ENCODE results near the gene THADA. TPM values are rescaled to one million over a fixed set of nuclear protein-coding genes. Genes with fewer than 3 reads are reported as not detected.

Gene THADA
- total and polyA plus RNA-seq, 4 experiments from 2014 or later: 20.3 to 44.8 (median 32.8) TPM

GRCh38 chr2:43441195-43441594, 154.6 kb downstream of the THADA start:
- Mint-ChIP-seq H3K4me1 (peaks cover 7 to 20% (median 10%) of the 10 kb centered on the region in 4 donors), H3K4me3 (no peak overlapping the region), H3K27ac (no peak overlapping the region), H3K36me3 (peaks cover 25 to 39% of the 10 kb centered on the region in 2 donors), H3K27me3 (no peaks in the 10 kb centered on the region), H3K9me3 (peaks cover 0 to 3% (median 0%) of the 10 kb centered on the region in 8 donors)
- H3K27ac ChIP-seq (ENCODE audit: low read depth, low read length): no peak overlapping the region
- no peaks in the 10 kb centered on the region for H3K36me3 ChIP-seq (ENCODE audit: insufficient read depth, low read length)
- no peak overlapping the region for H3K4me3 ChIP-seq (ENCODE audit: low read length in 2 of 2)
- ChIA-PET CTCF (ENCODE audit: partially characterized antibody) (interaction anchor here (1.0 to 1.5 kb wide), 2 partner anchors 17 to 314 kb away, joined by 3 to 5 read pairs; no protein-coding TSS in a partner anchor), POLR2A (ENCODE audit: partially characterized antibody) (no interaction called here)
- no peaks in the 10 kb centered on the region for H3K27me3 ChIP-seq (ENCODE audit: insufficient read depth, low read length)
- no peaks in the 10 kb centered on the region for H3K9me3 ChIP-seq (ENCODE audit: control insufficient read depth in 1 of 2, low read length in 2 of 2)
- no peaks in the 10 kb centered on the region for H3K4me1 ChIP-seq (ENCODE audit: insufficient read depth, low read length)
- DNase-seq: no peak
- intact Hi-C loops (cut with micrococcal nuclease): no loop called here

GRCh38 chr2:43438858-43439655, 156.8 kb downstream of the THADA start:
- intact Hi-C loops (cut with micrococcal nuclease): no loop called here

GRCh38 chr2:43438342-43438741, 157.5 kb downstream of the THADA start:
- Mint-ChIP-seq H3K27ac (no peak overlapping the region), H3K9me3 (peaks cover 0 to 3% (median 0%) of the 10 kb centered on the region in 8 donors), H3K4me1 (peaks cover 5 to 11% (median 8%) of the 10 kb centered on the region in 4 donors), H3K36me3 (peaks cover 13 to 41% of the 10 kb centered on the region in 2 donors), H3K4me3 (no peak overlapping the region), H3K27me3 (no peaks in the 10 kb centered on the region)
- no peaks in the 10 kb centered on the region for H3K36me3 ChIP-seq (ENCODE audit: insufficient read depth, low read length)
- no peak overlapping the region for H3K27ac ChIP-seq (ENCODE audit: low read depth, low read length)
- POLR2A ChIA-PET (ENCODE audit: partially characterized antibody): no interaction called here
- H3K4me3 ChIP-seq (ENCODE audit: low read length in 2 of 2): no peak overlapping the region
- no peaks in the 10 kb centered on the region for H3K27me3 ChIP-seq (ENCODE audit: insufficient read depth, low read length)
- CTCF ChIA-PET (ENCODE audit: partially characterized antibody): no interaction called here
- H3K9me3 ChIP-seq (ENCODE audit: control insufficient read depth in 1 of 2, low read length in 2 of 2): no peaks in the 10 kb centered on the region
- no peaks in the 10 kb centered on the region for H3K4me1 ChIP-seq (ENCODE audit: insufficient read depth, low read length)
- DNase-seq: no peak
- intact Hi-C loops (cut with micrococcal nuclease): no loop called here

More at GRCh38 chr2:43438858-43439655, 156.8 kb downstream of the THADA start:
- Histone ChIP-seq H3K4me3 (ENCODE audit: low read length in 2 of 2) (no peak overlapping the region), H3K27ac (ENCODE audit: low read depth, low read length) (no peak overlapping the region), H3K36me3 (ENCODE audit: insufficient read depth, low read length) (no peaks in the 10 kb centered on the region), H3K27me3 (ENCODE audit: insufficient read depth, low read length) (no peaks in the 10 kb centered on the region), H3K4me1 (ENCODE audit: insufficient read depth, low read length) (no peaks in the 10 kb centered on the region), H3K9me3 (ENCODE audit: control insufficient read depth in 1 of 2, low read length in 2 of 2) (no peaks in the 10 kb centered on the region)
- peaks cover 0 to 3% (median 0%) of the 10 kb centered on the region in 8 donors for H3K9me3 Mint-ChIP-seq
- POLR2A ChIA-PET (ENCODE audit: partially characterized antibody): interaction anchor here (1.0 kb wide), 1 partner anchor 13 kb away, joined by 3 read pairs; no protein-coding TSS in a partner anchor
- DNase-seq: no peak
- CTCF ChIA-PET (ENCODE audit: partially characterized antibody): no interaction called here
- no peaks in the 10 kb centered on the region for H3K27me3 Mint-ChIP-seq
- peak overlapping the region in 3 of 7 donors; percentile 53 to 67 (median 53) for H3K27ac Mint-ChIP-seq
- H3K4me1 Mint-ChIP-seq: peaks cover 5 to 11% (median 8%) of the 10 kb centered on the region in 4 donors
- H3K36me3 Mint-ChIP-seq: peaks cover 13 to 41% of the 10 kb centered on the region in 2 donors
- peak overlapping the region; percentile 41 to 72 (median 68) for H3K4me3 Mint-ChIP-seq

GRCh38 chr2:43437363-43437762, 158.5 kb downstream of the THADA start:
- no peak overlapping the region for H3K27ac ChIP-seq (ENCODE audit: low read depth, low read length)
- no peaks in the 10 kb centered on the region for H3K27me3 Mint-ChIP-seq
- H3K4me1 Mint-ChIP-seq: peaks cover 2 to 11% (median 6%) of the 10 kb centered on the region in 4 donors
- H3K36me3 ChIP-seq (ENCODE audit: insufficient read depth, low read length): no peaks in the 10 kb centered on the region
- H3K9me3 ChIP-seq (ENCODE audit: control insufficient read depth in 1 of 2, low read length in 2 of 2): no peaks in the 10 kb centered on the region
- no peak overlapping the region for H3K4me3 Mint-ChIP-seq
- no peaks in the 10 kb centered on the region for H3K4me1 ChIP-seq (ENCODE audit: insufficient read depth, low read length)
- intact Hi-C loops (cut with micrococcal nuclease): no loop called here
- no peaks in the 10 kb centered on the region for H3K27me3 ChIP-seq (ENCODE audit: insufficient read depth, low read length)
- H3K27ac Mint-ChIP-seq: peak overlapping the region in 1 of 7 donors; percentile 48
- no peak overlapping the region for H3K4me3 ChIP-seq (ENCODE audit: low read length in 2 of 2)
- H3K9me3 Mint-ChIP-seq: peaks cover 0 to 3% (median 0%) of the 10 kb centered on the region in 8 donors
- CTCF ChIA-PET (ENCODE audit: partially characterized antibody): no interaction called here
- DNase-seq: no peak
- peaks cover 17 to 38% of the 10 kb centered on the region in 2 donors for H3K36me3 Mint-ChIP-seq
- POLR2A ChIA-PET (ENCODE audit: partially characterized antibody): interaction anchor here (1.1 kb wide), 1 partner anchor 11 kb away, joined by 3 read pairs; no protein-coding TSS in a partner anchor

GRCh38 chr2:43436431-43436830, 159.4 kb downstream of the THADA start:
- Mint-ChIP-seq H3K27ac (no peak overlapping the region), H3K4me1 (peaks cover 2 to 7% (median 5%) of the 10 kb centered on the region in 4 donors), H3K9me3 (no peaks in the 10 kb centered on the region), H3K36me3 (peaks cover 12 to 29% of the 10 kb centered on the region in 2 donors), H3K27me3 (no peaks in the 10 kb centered on the region), H3K4me3 (no peak overlapping the region)
- H3K27me3 ChIP-seq (ENCODE audit: insufficient read depth, low read length): no peaks in the 10 kb centered on the region
- DNase-seq: no peak
- H3K4me3 ChIP-seq (ENCODE audit: low read length in 2 of 2): no peak overlapping the region
- POLR2A ChIA-PET (ENCODE audit: partially characterized antibody): interaction anchor here (1.1 kb wide), 1 partner anchor 10 kb away, joined by 3 read pairs; no protein-coding TSS in a partner anchor
- H3K36me3 ChIP-seq (ENCODE audit: insufficient read depth, low read length): no peaks in the 10 kb centered on the region
- intact Hi-C loops (cut with micrococcal nuclease): no loop called here
- H3K27ac ChIP-seq (ENCODE audit: low read depth, low read length): no peak overlapping the region
- H3K4me1 ChIP-seq (ENCODE audit: insufficient read depth, low read length): no peaks in the 10 kb centered on the region
- CTCF ChIA-PET (ENCODE audit: partially characterized antibody): no interaction called here
- H3K9me3 ChIP-seq (ENCODE audit: control insufficient read depth in 1 of 2, low read length in 2 of 2): no peaks in the 10 kb centered on the region

GRCh38 chr2:43435746-43436145, 160.1 kb downstream of the THADA start:
- Mint-ChIP-seq H3K36me3 (peaks cover 15 to 33% of the 10 kb centered on the region in 2 donors), H3K27ac (no peak overlapping the region), H3K27me3 (no peaks in the 10 kb centered on the region), H3K9me3 (no peaks in the 10 kb centered on the region), H3K4me1 (peaks cover 2 to 12% (median 6%) of the 10 kb centered on the region in 4 donors), H3K4me3 (no peak overlapping the region)
- H3K27ac ChIP-seq (ENCODE audit: low read depth, low read length): no peak overlapping the region
- no peak for DNase-seq
- H3K4me3 ChIP-seq (ENCODE audit: low read length in 2 of 2): no peak overlapping the region
- POLR2A ChIA-PET (ENCODE audit: partially characterized antibody): no interaction called here
- H3K9me3 ChIP-seq (ENCODE audit: control insufficient read depth in 1 of 2, low read length in 2 of 2): no peaks in the 10 kb centered on the region
- no peaks in the 10 kb centered on the region for H3K4me1 ChIP-seq (ENCODE audit: insufficient read depth, low read length)
- H3K27me3 ChIP-seq (ENCODE audit: insufficient read depth, low read length): no peaks in the 10 kb centered on the region
- H3K36me3 ChIP-seq (ENCODE audit: insufficient read depth, low read length): no peaks in the 10 kb centered on the region
- CTCF ChIA-PET (ENCODE audit: partially characterized antibody): no interaction called here
- intact Hi-C loops (cut with micrococcal nuclease): no loop called here

- intact Hi-C loops (cut with micrococcal nuclease): no loop called here
- Mint-ChIP-seq H3K27me3 (no peaks in the 10 kb centered on the region), H3K36me3 (peaks cover 29 to 33% of the 10 kb centered on the region in 2 donors), H3K9me3 (no peaks in the 10 kb centered on the region), H3K27ac (peak overlapping the region in 2 of 7 donors; percentile 25 to 30), H3K4me1 (peaks cover 17 to 29% (median 21%) of the 10 kb centered on the region in 4 donors), H3K4me3 (no peak overlapping the region)
- H3K4me1 ChIP-seq (ENCODE audit: insufficient read depth, low read length): peaks cover 19% of the 10 kb centered on the region
- no peak for DNase-seq
- H3K4me3 ChIP-seq (ENCODE audit: low read length in 2 of 2): no peak overlapping the region
- no peak overlapping the region for H3K27ac ChIP-seq (ENCODE audit: low read depth, low read length)
- H3K9me3 ChIP-seq (ENCODE audit: control insufficient read depth in 1 of 2, low read length in 2 of 2): no peaks in the 10 kb centered on the region
- no peaks in the 10 kb centered on the region for H3K36me3 ChIP-seq (ENCODE audit: insufficient read depth, low read length)
- POLR2A ChIA-PET (ENCODE audit: partially characterized antibody): no interaction called here
- CTCF ChIA-PET (ENCODE audit: partially characterized antibody): no interaction called here
- no peaks in the 10 kb centered on the region for H3K27me3 ChIP-seq (ENCODE audit: insufficient read depth, low read length)
These were observed 165.3 kb downstream of the THADA start for GRCh38 chr2:43430489-43430888.
